NCI-H1694 (cell line): ENCODE data around the gene RNF214.
"Not testable (repeated sequence)": the region's sequence is repeated elsewhere in the genome, so short reads cannot be mapped to it uniquely, and the experiment has no call there.

Experiments used
- DNase-seq: peaks from one replicate; lab custom pipeline; 2025; lab: John Stamatoyannopoulos, UW

The RNF214 gene

DNA sequence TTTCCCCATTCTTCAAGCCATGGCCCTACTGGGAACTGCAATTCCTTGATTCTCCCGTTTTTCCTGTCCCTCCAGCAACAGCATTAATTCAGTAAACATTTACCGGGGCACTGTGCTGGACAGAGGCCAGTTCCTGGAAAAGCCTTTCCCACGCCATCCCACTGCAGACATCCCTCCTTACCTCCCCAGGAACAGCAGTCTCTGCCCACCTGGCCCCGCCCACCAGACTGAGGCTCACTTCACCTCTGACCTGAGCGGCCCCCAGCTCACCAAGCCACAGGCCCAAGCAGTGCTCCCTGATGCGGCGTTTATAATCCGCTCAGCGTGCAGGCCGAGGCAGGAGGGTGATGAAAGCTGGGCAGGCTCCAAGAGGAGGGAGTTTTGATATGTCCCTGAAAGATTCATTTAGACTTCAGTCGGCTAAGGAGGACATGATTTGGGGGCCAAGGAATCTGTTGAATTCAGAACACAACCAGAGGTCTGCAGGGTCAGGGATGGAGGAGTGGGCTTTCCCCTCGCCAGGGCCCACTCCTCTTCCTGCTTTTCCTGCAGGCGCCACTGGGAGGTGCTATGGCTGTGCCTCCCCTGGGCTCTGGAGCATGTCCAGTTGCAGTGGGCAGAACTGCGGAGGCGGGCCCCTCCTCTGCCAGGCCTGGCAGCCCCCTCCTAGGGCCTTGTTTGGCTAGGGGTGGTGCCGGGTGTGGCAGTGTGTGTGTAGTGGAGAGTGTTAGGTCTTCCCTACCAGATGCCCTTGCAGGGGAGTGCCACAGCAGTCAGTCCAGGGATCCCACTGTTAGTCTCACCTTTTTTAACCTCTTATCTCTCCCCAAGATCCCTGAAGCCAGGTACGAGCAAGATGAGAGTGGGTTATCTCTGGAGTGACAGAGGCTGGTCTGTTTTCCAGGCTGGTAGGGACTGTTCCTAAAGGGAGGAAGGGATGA is 34.7 kb upstream of the RNF214 start:
- DNase-seq: no peak

DNA sequence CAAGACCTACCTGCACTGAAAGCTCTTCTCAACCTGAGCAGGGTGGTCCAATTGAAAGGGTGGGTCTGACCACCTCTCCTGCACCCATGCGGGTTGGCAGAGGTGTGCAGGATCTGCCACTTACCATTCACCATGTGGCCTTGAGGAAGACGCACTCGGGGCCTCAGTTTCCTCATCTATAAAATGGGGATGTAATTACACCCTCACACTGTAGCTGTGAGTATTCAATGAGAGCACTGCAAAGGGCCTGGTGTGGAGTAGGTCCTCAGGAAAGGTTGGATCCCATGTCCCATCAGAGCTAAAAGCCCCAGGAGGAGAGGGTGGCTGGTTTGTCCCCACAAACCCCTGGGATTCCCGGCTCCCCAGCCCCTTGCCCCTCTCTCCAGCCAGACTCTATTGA is 33.9 kb upstream of the RNF214 start:
- DNase-seq: no peak

DNA sequence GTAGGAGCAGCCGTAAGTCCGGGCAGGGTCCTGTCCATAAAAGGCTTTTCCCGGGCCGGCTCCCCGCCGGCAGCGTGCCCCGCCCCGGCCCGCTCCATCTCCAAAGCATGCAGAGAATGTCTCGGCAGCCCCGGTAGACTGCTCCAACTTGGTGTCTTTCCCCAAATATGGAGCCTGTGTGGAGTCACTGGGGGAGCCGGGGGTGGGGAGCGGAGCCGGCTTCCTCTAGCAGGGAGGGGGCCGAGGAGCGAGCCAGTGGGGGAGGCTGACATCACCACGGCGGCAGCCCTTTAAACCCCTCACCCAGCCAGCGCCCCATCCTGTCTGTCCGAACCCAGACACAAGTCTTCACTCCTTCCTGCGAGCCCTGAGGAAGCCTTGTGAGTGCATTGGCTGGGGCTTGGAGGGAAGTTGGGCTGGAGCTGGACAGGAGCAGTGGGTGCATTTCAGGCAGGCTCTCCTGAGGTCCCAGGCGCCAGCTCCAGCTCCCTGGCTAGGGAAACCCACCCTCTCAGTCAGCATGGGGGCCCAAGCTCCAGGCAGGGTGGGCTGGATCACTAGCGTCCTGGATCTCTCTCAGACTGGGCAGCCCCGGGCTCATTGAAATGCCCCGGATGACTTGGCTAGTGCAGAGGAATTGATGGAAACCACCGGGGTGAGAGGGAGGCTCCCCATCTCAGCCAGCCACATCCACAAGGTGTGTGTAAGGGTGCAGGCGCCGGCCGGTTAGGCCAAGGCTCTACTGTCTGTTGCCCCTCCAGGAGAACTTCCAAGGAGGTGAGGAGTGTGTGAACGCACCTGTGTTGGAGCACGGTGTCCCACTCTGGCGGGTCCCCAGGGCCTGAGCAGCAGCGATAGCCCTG is 33.2 kb upstream of the RNF214 start, which contains the start of gene TAGLN:
TSS of gene TAGLN (plus strand) at position 318 of the 863 bp plus-strand sequence. CDS start 3,644 bp downstream, outside the sequence.
- DNase-seq: no peak

DNA sequence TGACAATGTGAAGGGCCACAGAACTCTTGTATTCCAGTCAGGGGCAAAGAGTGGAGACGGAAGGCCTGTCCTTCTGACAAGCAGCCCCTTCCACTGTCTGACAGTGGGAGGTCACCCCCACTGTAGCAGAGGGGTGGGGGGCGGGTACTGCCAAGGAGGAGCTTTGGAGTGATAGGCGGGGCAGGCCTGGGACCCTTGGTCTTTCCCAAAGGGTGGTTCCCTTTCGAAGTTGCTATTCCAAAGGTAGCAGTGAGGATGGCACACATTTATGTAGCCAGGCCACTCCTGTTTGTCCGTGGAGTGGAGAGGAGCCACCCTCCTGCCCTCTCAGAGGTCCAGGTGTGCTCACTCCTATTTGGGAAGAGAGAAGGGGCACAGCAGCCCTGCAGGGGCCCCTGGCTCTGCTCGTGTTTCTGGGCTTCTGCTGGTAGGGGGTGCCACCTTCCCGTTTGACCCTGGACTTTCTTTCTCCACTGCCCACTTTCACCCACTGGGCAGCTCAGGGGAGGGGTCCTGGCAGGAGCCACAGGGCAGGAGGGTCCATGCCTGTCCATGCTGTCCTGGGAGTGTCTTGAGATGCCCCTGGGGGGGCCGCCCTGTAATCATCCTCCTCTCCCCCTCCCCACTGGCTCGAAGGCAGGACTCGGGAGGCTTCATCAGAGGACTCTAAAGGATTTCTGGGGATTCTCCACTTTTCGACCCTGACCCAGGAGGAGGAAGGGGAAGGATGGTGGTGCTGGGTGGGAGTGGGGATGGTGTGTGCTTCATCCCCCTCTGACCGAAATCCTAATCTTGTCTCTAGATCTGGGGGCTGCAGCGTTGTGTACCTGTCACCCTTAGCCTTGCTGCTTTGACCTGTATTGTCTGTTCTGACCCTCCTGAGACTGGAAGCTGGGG is 32.3 kb upstream of the RNF214 start:
- DNase-seq: no peak

DNA sequence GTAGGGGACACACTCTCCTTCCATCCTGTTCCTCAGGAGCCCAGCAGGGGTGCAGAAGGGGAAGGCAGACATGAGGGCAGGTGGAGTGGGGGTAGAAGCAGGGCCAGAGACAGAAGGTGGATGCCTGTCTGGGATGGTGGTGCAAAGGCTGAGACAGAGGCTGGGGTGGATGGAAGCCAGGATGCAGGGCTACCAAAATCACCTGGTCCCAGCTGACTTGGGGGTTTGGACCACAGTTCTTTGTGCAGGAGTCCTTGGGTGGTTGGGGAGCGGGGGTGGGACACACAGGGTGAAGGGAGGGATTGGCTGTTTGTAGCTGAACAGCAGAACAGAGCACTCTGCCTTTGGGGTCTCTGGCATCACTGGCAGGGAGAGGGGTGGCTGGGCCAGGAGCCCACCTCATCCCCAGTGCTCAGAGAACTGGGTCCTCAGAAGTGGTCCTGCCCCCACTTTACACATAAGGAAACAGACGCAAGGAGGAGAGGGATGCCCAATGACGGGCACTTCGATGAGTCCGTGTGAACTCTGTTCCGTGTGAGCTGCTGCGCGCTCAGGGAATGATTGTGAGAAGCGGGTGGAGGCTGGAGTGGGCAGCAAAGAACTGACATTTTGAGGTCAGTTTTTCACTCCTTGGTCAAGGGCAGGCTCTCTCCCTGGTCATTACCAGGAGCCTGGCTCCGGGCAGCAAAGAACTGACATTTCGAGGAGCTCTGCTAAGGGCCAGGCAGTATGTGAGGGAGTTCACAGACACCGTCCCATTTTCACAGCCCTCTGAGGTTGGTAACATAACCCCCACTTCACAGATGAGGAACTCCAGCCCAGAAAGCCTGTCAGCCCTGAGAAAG is 31.4 kb upstream of the RNF214 start:
- DNase-seq: no peak

DNA sequence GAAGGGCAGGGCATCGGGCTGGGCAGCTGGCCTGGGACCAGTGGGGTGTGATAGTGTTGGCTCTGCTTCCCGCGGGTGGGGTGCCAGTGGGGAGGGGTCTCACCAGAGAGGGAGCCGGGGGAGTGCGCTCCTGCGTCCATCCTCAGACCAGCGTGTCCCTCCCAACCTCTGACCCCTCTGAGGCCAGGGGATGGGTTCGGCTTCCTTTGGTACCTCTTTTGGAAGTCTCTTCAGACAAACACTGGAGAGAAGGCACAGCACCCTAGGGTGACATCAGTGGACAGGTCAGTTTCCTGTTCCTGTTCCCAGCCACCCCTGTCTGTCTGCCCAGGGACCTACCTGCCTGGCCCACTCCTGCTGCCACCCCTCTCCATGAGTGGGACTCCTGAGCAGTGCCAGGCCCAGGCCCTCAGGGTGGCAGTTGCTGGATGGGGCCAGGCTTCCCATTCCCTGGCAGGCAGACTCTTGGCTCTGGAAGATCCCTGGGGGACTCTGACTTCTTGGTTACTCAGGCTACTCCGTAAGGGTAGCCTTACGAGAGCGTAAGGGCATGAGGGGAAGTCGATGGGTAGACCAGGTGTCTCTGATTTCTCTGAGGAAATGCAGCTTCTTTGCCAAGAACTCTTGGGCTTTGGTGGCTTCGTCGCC is 30.7 kb upstream of the RNF214 start:
- DNase-seq: no peak

DNA sequence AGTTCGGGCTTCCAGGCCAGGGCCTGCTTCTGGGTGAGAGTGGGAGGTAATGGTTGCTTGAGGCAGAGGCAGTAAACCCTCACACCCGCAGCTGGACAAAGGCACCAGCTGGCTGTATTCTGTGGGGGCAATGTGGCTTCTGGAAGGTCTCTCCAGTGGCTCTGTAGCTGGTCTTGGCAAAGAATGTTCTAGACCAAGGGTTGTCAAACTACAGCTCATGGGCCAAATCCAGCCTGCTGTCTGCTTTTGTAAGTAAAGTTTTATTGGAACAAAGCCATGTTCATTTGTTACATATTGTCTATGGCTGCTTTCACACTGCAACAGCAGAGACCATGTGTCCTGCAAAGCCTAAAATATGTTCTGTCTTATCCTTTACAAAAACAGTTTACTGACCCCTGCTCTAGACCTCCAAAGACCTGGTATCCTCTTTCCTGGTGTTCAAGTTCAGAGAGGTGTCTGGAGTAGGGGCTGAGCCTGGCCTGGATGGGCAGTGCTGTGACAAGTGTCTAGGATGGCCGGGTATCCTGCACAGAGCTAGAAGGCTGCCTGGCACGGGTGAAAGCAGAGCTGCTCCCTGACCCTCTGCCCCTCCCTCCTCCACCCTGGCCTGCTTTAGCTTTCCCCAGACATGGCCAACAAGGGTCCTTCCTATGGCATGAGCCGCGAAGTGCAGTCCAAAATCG is 29.9 kb upstream of the RNF214 start:
- DNase-seq: no peak

DNA sequence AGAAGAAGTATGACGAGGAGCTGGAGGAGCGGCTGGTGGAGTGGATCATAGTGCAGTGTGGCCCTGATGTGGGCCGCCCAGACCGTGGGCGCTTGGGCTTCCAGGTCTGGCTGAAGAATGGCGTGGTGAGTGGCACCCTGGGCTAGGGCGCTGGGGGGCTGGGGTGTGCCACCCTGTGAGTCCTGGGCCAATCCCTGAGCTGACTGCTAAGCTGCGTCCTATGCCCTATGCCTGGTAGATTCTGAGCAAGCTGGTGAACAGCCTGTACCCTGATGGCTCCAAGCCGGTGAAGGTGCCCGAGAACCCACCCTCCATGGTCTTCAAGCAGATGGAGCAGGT is 29.4 kb upstream of the RNF214 start:
- no peak for DNase-seq

DNA sequence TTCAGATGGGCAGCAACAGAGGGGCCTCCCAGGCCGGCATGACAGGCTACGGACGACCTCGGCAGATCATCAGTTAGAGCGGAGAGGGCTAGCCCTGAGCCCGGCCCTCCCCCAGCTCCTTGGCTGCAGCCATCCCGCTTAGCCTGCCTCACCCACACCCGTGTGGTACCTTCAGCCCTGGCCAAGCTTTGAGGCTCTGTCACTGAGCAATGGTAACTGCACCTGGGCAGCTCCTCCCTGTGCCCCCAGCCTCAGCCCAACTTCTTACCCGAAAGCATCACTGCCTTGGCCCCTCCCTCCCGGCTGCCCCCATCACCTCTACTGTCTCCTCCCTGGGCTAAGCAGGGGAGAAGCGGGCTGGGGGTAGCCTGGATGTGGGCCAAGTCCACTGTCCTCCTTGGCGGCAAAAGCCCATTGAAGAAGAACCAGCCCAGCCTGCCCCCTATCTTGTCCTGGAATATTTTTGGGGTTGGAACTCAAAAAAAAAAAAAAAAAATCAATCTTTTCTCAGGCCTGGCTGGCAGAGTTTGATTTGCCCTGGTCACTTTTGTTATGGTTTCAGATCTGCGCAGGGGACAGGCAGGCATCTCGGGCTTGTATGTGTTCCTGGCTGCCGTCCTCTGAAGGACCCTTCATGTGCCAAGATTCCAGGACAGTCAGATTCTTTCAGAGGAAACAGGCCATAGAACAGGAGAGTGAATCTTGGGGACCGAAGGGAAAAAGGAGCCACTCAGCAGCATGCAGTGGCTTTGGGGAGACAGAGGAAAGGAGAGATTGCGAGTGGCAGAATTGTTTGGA is 28.0 kb upstream of the RNF214 start:
- DNase-seq: no peak

DNA sequence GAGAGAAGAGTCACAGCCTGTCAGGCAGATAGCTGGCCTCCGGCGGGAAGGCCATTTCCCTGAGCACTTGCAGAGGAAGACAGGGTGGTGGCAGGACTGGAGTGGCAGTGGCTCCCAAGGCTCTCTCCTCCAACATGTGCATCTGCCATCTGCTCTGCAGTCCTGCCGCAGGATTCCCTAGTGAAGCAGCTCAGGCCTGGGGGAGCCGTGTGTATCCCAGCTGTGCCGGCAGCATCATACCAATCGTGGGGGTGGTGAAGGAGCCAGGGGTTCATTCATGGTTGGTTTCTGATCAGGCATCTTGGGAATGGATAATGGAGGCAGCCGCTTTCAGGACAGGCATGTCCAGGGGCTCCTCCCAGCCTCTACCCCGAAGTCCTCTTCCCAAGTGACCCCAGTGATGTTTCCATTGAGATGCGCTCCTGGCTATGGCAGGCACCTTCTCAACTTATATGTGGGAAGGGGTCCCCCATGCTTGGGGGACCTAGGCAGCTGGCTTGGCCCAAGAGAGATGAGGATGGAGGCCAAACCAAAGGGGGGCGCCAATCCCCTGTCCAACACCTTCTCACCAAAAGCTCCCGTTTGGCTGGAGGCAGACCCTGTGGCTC is 27.2 kb upstream of the RNF214 start:
- no peak for DNase-seq

DNA sequence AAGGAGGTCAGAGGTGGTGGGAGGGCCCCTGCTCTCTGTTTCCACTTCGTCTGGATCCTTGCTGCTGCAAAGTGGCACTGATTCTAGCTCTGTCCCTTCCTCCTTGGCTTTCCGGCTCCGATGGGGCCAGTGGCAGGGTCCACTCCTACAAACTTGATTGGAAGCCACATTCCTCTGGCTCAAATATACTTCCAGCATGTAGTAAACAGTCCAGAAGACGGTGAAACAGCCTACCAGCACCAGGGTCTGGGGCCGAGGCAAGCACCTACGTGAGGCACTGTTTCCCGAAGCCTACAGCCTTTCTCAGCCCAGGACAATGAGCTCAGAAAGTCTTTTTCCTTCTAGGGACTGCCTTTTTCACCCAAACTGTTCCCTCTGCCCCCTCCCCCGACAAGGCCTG is 26.4 kb upstream of the RNF214 start:
- DNase-seq: not testable (repeated sequence)

DNA sequence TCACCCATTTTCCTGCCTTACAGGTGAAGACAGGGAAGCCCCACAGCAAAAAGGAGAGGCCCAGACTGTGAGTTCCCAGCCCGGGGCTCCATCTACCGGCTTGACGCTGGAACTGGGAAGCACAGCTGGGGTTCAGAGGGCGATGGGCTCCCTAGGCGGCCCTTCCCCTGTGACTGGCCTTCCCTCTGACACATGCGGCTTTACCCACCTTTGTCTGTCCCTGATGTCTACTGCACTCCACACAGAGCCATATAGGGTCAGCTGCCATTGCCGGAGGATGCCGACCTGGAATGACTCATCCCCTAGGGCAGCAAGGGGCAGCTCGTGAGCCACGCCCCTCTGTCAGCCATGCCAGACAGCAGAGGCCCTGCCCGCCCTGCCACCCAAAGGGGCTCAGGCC is 25.6 kb upstream of the RNF214 start:
- not testable (repeated sequence) for DNase-seq

DNA sequence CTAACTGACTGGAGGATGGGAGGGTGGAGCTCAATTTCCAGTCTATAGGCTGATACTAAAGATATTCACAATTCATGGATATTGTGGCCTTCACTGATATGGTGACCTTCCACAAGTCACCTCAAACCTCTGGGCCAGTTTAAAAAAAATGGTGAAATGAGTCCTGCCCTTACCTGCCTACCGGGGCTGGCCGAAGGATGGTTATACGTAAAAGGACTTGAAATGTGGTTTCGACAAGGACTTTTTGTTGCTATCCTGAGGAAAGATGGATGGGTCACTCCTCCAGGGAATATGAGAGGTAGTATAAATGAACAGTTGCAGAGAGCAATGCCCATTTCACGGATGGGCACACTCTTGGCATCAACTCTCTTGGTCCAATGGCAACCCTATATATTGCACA is 25.0 kb upstream of the RNF214 start:
- DNase-seq: not testable (repeated sequence)

DNA sequence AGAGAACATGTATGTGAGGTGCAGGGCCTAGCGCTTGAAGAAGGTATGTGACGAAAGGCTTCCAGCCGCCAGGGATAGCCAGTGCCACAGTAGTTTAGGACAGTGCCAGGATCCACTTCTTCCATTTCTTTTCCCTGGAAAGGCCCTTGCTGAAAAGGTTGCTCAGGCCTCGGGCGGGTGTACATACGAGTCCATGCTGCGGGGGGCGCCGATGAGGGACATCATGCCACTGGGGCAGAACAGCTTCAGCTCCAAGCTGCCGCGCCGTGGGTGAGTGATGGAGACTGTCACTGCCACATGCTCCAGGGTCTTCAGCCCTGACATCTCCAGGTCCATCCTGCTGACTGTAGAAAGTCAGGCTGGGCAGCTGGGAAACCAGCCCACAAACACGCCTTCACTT is 23.8 kb upstream of the RNF214 start:
- DNase-seq: not testable (repeated sequence)

DNA sequence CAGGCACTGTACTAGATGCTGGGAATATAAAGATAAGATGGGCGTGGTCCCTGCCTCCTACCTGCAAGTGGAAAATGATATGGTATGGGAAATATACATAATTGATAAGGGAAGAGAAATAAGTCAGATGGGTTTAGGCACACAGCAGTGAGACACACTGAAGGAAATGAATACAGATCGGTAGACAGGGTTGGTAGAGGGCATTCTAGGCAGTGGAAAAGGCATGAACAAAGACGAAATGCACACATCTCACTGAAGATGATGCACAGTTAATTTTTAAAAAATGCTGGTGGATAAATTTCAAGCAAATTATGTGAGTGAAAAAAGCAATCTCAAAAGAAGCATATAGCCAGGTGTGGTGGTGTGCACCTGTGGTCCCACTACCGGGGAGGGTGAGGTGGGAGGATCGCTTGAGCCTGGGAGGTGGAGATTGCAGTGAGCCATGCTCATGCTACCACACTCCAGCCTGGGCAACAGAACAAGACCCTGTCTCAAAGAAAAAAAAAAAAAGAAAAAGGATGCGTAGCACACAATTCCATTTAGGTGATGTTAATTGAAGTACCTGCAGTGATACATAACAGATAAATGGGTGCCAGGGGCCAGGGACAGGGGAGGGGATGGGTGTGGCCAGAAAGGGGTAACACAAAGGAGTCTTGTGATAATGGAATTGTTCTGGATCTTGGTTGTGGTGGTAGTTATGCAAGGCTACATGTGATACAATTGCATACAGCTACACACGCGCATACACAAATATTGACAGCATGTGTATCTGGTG is 22.9 kb upstream of the RNF214 start:
- DNase-seq: not testable (repeated sequence)

DNA sequence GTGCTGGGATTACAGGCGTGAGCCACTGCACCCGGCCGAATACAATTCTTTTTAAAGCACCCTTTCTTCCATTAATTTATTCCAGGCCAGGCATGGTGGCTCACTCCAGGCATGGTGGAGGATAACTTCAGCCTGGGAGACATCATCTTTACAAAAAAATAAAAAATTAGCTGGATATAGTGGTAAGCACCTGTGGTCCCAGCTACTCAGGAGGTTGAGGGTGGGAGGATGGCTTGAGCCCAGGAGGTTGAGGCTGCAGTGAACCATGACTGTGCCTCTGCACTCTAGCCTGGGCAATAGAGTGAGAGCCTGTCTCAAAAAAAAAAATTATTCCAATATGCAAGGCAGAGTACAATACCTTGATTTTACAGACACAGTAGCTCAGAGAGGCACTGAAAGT is 21.9 kb upstream of the RNF214 start:
- no peak for DNase-seq

DNA sequence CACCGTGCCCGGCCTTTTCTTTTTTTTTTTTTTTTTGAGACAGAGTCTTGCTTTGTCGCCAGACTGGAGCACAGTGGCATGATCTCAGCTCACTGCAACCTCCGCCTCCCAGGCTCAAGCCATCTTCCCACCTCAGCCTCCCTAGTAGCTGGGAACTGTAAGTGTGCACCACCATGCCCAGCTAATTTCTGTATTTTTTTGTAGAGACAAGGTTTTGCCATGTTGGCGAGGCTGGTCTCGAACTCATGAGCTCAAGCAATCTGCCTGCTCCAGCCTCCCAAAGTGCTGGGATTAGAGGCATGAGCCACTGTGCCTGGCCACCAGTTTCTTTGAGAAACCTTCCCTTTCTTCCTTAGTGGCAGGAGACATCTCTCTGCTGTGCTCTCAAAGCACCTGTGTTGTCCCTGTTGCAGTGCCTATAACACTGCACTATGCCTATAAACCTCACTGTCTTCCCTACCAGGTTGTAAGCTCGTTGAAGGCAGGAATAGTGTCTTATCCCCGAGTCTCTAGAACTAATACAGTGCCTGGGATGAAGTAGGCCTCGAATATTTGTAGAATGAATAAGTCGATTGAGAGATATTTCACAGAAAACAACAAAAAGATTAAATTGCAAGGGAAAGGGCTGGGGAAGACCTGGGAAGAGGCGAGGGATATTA is 19.6 kb upstream of the RNF214 start:
- no peak for DNase-seq
